K562 (cell line): ENCODE results near the gene ZYG11A. TPM values are rescaled to one million over a fixed set of nuclear protein-coding genes. Genes with fewer than 3 reads are reported as not detected.

ENCODE experiments used
- CBX8 ChIP-seq: fragments of 200-600 bp; sonication (generic); IDR thresholded peaks from 2 replicates; pipeline ENCODE4 v1.6.1; 2012; ENCODE audit warnings: borderline replicate concordance, mixed run types, low read depth, mild to moderate bottlenecking, moderate library complexity, mixed read lengths, low read length, control low read depth, inconsistent platforms; ENCODE audit not compliant: poor library complexity, severe bottlenecking; ENCODE audit errors: extremely low read depth
- ETV1 ChIP-seq: fragments of 450-650 bp; conservative IDR thresholded peaks from 2 replicates; pipeline ENCODE4 v1.6.1; 2016; ENCODE audit warnings: missing genetic modification characterization, control low read depth, low read depth, missing compliant biosample characterization
- HDGF ChIP-seq: fragments of 450-650 bp; IDR thresholded peaks from 2 replicates; pipeline ENCODE4 v1.6.1; 2016
- HLTF ChIP-seq: fragments of 450-650 bp; IDR thresholded peaks from 2 replicates; pipeline ENCODE4 v1.6.1; 2016
- MECOM ChIP-seq: fragments of 250-450 bp; sonication (Bioruptor Pico); IDR thresholded peaks from 2 replicates; pipeline ENCODE4 v1.8.0; 2022; ENCODE audit warnings: inconsistent platforms
- PHF8 ChIP-seq: fragments of 200-600 bp; sonication (generic); IDR thresholded peaks from 2 replicates; pipeline ENCODE4 v1.6.1; 2012; ENCODE audit warnings: mixed run types, mild to moderate bottlenecking, inconsistent platforms, low read length, moderate library complexity, borderline replicate concordance
- RBM22 ChIP-seq: fragments of 200-400 bp; formaldehyde crosslinking; IDR thresholded peaks from 2 replicates; pipeline ENCODE4 v1.6.1; 2018; ENCODE audit warnings: low read length, low read depth; ENCODE audit not compliant: poor library complexity, severe bottlenecking
- RUNX1 ChIP-seq: sonication (generic); IDR thresholded peaks from 2 replicates; pipeline ENCODE4 v1.6.1; 2016; ENCODE audit warnings: antibody characterized with exemption, low read depth
- TFAM ChIP-seq: fragments of 250-450 bp; sonication (Bioruptor Pico); conservative IDR thresholded peaks from 2 replicates; pipeline ENCODE4 v1.5.0; 2021; ENCODE audit warnings: mild to moderate bottlenecking, moderate library complexity
- TRIM28 ChIP-seq: fragments of 450-650 bp; IDR thresholded peaks from 2 replicates; pipeline ENCODE4 v1.6.1; 2017
- ZBTB12 ChIP-seq: fragments of 250-450 bp; sonication (Bioruptor Pico); IDR thresholded peaks from 2 replicates; pipeline ENCODE4 v1.4.0; 2020
- polyA plus RNA-seq, 8 experiments: library from polyadenylated mRNA; depleted of rRNA in 4 of 8; stranded (reverse) in 5 of 8; unstranded in 3 of 8; fragments of >200 nt; fragmentation: Nextera tagmentation in 2 of 8; fragmentation: Illumina TruSeq in 1 of 8; extraction: Ambion mirVana in 2 of 8; extraction: Trizol in 1 of 8; gene quantifications; 2 replicates each; pipeline versions ENCODE4 v1.2.1 to v1.2.3, GENCODE V29; 2011 to 2014; ENCODE audit warnings: inconsistent platforms in 1 of 8, missing spikeins in 1 of 8
- total RNA-seq, 7 experiments: library from RNA; depleted of rRNA in 6 of 7; stranded (reverse); fragments of >200 nt in 6 of 7; fragmentation: Illumina TruSeq in 2 of 7; extraction: Trizol in 2 of 7; gene quantifications; 2 replicates each; pipeline versions ENCODE4 v1.2.1 to v1.2.3, GENCODE V29; 2011 to 2021; ENCODE audit warnings: low replicate concordance in 1 of 7
- TF ChIP-seq, protein P1 (sequence below): fragments of 250-450 bp; sonication (Bioruptor Pico); IDR thresholded peaks from 2 replicates; pipeline ENCODE4 v1.4.0; 2020
- TF ChIP-seq, protein P2 (sequence below): fragments of 200-800 bp; sonication (Bioruptor generic); IDR thresholded peaks from 2 replicates; pipeline ENCODE4 v1.6.1; 2016; ENCODE audit warnings: missing genetic modification characterization, missing compliant biosample characterization
- TF ChIP-seq, protein P3 (sequence below): sonication (generic); formaldehyde crosslinking; IDR thresholded peaks from 2 replicates; pipeline ENCODE4 v1.8.0; 2022; ENCODE audit warnings: mild to moderate bottlenecking, low read depth, missing genetic modification reagents

Gene ZYG11A
- total and polyA plus RNA-seq, 9 of the 15 experiments (the other 6 are each of a cell fraction or from before 2014, with no cell fraction given): 4.5 to 21.9 (median 14.0) TPM

- TF ChIP-seq, protein P1, sequence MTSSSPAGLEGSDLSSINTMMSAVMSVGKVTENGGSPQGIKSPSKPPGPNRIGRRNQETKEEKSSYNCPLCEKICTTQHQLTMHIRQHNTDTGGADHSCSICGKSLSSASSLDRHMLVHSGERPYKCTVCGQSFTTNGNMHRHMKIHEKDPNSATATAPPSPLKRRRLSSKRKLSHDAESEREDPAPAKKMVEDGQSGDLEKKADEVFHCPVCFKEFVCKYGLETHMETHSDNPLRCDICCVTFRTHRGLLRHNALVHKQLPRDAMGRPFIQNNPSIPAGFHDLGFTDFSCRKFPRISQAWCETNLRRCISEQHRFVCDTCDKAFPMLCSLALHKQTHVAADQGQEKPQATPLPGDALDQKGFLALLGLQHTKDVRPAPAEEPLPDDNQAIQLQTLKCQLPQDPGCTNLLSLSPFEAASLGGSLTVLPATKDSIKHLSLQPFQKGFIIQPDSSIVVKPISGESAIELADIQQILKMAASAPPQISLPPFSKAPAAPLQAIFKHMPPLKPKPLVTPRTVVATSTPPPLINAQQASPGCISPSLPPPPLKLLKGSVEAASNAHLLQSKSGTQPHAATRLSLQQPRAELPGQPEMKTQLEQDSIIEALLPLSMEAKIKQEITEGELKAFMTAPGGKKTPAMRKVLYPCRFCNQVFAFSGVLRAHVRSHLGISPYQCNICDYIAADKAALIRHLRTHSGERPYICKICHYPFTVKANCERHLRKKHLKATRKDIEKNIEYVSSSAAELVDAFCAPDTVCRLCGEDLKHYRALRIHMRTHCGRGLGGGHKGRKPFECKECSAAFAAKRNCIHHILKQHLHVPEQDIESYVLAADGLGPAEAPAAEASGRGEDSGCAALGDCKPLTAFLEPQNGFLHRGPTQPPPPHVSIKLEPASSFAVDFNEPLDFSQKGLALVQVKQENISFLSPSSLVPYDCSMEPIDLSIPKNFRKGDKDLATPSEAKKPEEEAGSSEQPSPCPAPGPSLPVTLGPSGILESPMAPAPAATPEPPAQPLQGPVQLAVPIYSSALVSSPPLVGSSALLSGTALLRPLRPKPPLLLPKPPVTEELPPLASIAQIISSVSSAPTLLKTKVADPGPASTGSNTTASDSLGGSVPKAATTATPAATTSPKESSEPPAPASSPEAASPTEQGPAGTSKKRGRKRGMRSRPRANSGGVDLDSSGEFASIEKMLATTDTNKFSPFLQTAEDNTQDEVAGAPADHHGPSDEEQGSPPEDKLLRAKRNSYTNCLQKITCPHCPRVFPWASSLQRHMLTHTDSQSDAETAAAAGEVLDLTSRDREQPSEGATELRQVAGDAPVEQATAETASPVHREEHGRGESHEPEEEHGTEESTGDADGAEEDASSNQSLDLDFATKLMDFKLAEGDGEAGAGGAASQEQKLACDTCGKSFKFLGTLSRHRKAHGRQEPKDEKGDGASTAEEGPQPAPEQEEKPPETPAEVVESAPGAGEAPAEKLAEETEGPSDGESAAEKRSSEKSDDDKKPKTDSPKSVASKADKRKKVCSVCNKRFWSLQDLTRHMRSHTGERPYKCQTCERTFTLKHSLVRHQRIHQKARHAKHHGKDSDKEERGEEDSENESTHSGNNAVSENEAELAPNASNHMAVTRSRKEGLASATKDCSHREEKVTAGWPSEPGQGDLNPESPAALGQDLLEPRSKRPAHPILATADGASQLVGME (CRISPR knock-in tag): peak; percentile 85
- TF ChIP-seq, protein P2, sequence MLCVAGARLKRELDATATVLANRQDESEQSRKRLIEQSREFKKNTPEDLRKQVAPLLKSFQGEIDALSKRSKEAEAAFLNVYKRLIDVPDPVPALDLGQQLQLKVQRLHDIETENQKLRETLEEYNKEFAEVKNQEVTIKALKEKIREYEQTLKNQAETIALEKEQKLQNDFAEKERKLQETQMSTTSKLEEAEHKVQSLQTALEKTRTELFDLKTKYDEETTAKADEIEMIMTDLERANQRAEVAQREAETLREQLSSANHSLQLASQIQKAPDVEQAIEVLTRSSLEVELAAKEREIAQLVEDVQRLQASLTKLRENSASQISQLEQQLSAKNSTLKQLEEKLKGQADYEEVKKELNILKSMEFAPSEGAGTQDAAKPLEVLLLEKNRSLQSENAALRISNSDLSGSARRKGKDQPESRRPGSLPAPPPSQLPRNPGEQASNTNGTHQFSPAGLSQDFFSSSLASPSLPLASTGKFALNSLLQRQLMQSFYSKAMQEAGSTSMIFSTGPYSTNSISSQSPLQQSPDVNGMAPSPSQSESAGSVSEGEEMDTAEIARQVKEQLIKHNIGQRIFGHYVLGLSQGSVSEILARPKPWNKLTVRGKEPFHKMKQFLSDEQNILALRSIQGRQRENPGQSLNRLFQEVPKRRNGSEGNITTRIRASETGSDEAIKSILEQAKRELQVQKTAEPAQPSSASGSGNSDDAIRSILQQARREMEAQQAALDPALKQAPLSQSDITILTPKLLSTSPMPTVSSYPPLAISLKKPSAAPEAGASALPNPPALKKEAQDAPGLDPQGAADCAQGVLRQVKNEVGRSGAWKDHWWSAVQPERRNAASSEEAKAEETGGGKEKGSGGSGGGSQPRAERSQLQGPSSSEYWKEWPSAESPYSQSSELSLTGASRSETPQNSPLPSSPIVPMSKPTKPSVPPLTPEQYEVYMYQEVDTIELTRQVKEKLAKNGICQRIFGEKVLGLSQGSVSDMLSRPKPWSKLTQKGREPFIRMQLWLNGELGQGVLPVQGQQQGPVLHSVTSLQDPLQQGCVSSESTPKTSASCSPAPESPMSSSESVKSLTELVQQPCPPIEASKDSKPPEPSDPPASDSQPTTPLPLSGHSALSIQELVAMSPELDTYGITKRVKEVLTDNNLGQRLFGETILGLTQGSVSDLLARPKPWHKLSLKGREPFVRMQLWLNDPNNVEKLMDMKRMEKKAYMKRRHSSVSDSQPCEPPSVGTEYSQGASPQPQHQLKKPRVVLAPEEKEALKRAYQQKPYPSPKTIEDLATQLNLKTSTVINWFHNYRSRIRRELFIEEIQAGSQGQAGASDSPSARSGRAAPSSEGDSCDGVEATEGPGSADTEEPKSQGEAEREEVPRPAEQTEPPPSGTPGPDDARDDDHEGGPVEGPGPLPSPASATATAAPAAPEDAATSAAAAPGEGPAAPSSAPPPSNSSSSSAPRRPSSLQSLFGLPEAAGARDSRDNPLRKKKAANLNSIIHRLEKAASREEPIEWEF: no peak
- no peak for TF ChIP-seq TFAM (CRISPR knock-in tag)
- TF ChIP-seq CBX8: no peak
- TF ChIP-seq, protein P3, sequence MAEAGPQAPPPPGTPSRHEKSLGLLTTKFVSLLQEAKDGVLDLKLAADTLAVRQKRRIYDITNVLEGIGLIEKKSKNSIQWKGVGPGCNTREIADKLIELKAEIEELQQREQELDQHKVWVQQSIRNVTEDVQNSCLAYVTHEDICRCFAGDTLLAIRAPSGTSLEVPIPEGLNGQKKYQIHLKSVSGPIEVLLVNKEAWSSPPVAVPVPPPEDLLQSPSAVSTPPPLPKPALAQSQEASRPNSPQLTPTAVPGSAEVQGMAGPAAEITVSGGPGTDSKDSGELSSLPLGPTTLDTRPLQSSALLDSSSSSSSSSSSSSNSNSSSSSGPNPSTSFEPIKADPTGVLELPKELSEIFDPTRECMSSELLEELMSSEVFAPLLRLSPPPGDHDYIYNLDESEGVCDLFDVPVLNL (CRISPR knock-in tag): peak; percentile 86
- TF ChIP-seq PHF8: peak; percentile 73; the same call in 1 of the 2 replicates
- TF ChIP-seq HDGF: no peak
- no peak for TF ChIP-seq RUNX1
- TF ChIP-seq RBM22: peak; percentile 74
- TF ChIP-seq ETV1 (tag): no peak
- TF ChIP-seq MECOM (CRISPR knock-in tag): no peak
- TF ChIP-seq HLTF: no peak
- TF ChIP-seq ZBTB12 (CRISPR knock-in tag): peak; percentile 48; the same call in 1 of the 2 replicates
- no peak for TF ChIP-seq TRIM28
- TF ChIP-seq, all 486 proteins: peak for 159
These were observed at the start of gene ZYG11A (continued) for GRCh38 chr1:52842643-52843310.
